K562 (cell line): ENCODE results near the gene PITPNM1. TPM values are rescaled to one million over a fixed set of nuclear protein-coding genes. Genes with fewer than 3 reads are reported as not detected.

Experiments used
- ATAC-seq: fragments of 200-7000 bp; cut with Tn5 transposase; 3 replicates; pipeline ENCODE4 v1.9.1; 2020; ENCODE audit warnings: moderate library complexity
- BruUV-seq: library from RNA; stranded (reverse); fragments of 400-500 nt; replicated peaks from 2 replicates; lab custom pipeline; 2021; lab: Mats Ljungman, UMichigan
- CTCF ChIA-PET: fragments of 300-600 bp; formaldehyde crosslinking; extraction: SDS; loops from one replicate; lab custom pipeline; 2021; ENCODE audit warnings: low intra/inter-chr PET ratio; lab: Yijun Ruan, JAX
- POLR2A ChIA-PET: fragments of 300-600, 350-650 bp; sonication (Branson Sonifier 250); formaldehyde crosslinking; extraction: SDS; loops from one replicate; lab custom pipeline; 2021; ENCODE audit warnings: antibody characterized with exemption, inconsistent platforms; lab: Yijun Ruan, JAX
- DNase-seq, 4 experiments: peaks; one replicate each; pipeline versions ENCODE4 v3.0.0 to v3.0.0-alpha.2; 2011 to 2018; ENCODE audit warnings: low spot score in 3 of 4, mixed read lengths in 3 of 4; ENCODE audit errors: extremely low read depth in 1 of 4
- FAIRE-seq: peaks from 2 replicates; lab custom pipeline; 2011; peaks lifted over from hg19 to GRCh38; lab: Jason Lieb, UNC
- H2AFZ ChIP-seq: 2 replicates; pipeline ENCODE4 v1.6.0; 2011; ENCODE audit warnings: low read depth, low read length, control low read depth, inconsistent platforms
- H3K27ac ChIP-seq: fragments of 200-600 bp; 3 replicates; pipeline ENCODE4 v1.8.0; 2011; ENCODE audit warnings: low read depth, mild to moderate bottlenecking, control low read depth, inconsistent platforms, low read length, moderate library complexity, mixed read lengths; ENCODE audit errors: extremely low read depth
- H3K27me3 ChIP-seq, 2 experiments: fragments of 300-600 bp in 1 of 2; 2 replicates in 1 of 2; 3 replicates in 1 of 2; pipeline versions ENCODE4 v1.6.0 to v1.8.0; 2011; ENCODE audit warnings: inconsistent platforms in 2 of 2, low read length in 2 of 2, mild to moderate bottlenecking in 1 of 2, mixed read lengths in 1 of 2, moderate library complexity in 1 of 2; ENCODE audit not compliant: control insufficient read depth in 2 of 2, insufficient read depth in 2 of 2
- H3K36me3 ChIP-seq: fragments of 300-600 bp; 3 replicates; pipeline ENCODE4 v1.8.0; 2011; ENCODE audit warnings: mild to moderate bottlenecking, low read length, inconsistent platforms; ENCODE audit not compliant: control insufficient read depth, insufficient read depth
- H3K4me1 ChIP-seq, 2 experiments: fragments of 200-600 bp in 1 of 2; replicated peaks in 1 of 2; 2 replicates in 1 of 2; 3 replicates in 1 of 2; pipeline versions ENCODE4 v1.5.1 to v1.8.0; 2011; ENCODE audit warnings: inconsistent platforms in 2 of 2, low read length in 2 of 2, mild to moderate bottlenecking in 1 of 2, mixed read lengths in 1 of 2, moderate library complexity in 1 of 2; ENCODE audit not compliant: control insufficient read depth in 2 of 2, insufficient read depth in 2 of 2
- H3K4me2 ChIP-seq: 2 replicates; pipeline ENCODE4 v1.6.1; 2011; ENCODE audit warnings: low read length, control low read depth, inconsistent platforms, mixed read lengths; ENCODE audit not compliant: insufficient read depth
- H3K4me3 ChIP-seq: fragments of 200-600 bp; sonication (generic), shearing (Covaris generic); 2 replicates; pipeline ENCODE4 v1.5.1; 2016; ENCODE audit warnings: control low read depth, inconsistent platforms
- H3K79me2 ChIP-seq: fragments of 200-600 bp; 3 replicates; pipeline ENCODE4 v1.8.0; 2011; ENCODE audit warnings: low read length, inconsistent platforms; ENCODE audit not compliant: control insufficient read depth, insufficient read depth
- H3K9ac ChIP-seq, 2 experiments: 2 replicates each; pipeline versions ENCODE4 v1.6.0 to v1.6.1; 2011; ENCODE audit warnings: low read depth in 2 of 2, low read length in 2 of 2, control low read depth in 1 of 2, inconsistent platforms in 1 of 2, mild to moderate bottlenecking in 1 of 2, mixed read lengths in 1 of 2; ENCODE audit not compliant: insufficient read depth in 1 of 2
- H3K9me1 ChIP-seq: one replicate; pipeline ENCODE4 v1.6.0; 2011; ENCODE audit warnings: inconsistent platforms, mild to moderate bottlenecking, low read length, moderate library complexity; ENCODE audit not compliant: control insufficient read depth, insufficient read depth
- H3K9me3 ChIP-seq: replicated peaks from 2 replicates; pipeline ENCODE4 v1.5.1; 2011; ENCODE audit warnings: low read depth, low read length, inconsistent platforms; ENCODE audit not compliant: control insufficient read depth, insufficient read depth
- H4K20me1 ChIP-seq: replicated peaks from 2 replicates; pipeline ENCODE4 v1.6.1; 2011; ENCODE audit warnings: low read length, inconsistent platforms, mixed read lengths; ENCODE audit not compliant: control insufficient read depth, insufficient read depth
- NFIC ChIP-seq: fragments of 450-650 bp; IDR thresholded peaks from 2 replicates; pipeline ENCODE4 v1.6.1; 2017; ENCODE audit warnings: mild to moderate bottlenecking, inconsistent platforms
- ZFP36 ChIP-seq: fragments of 150-350 bp; IDR thresholded peaks from 2 replicates; pipeline ENCODE4 v1.6.1; 2018; ENCODE audit warnings: low read length, low read depth; ENCODE audit not compliant: partially characterized antibody
- WGBS: fragments of 100-300 bp; shearing (Covaris generic); methylation state at CpG from one replicate; pipeline ENCODE4 v1.1.6; 2016; ENCODE audit warnings: low coverage, mixed read lengths; ENCODE audit not compliant: insufficient coverage; ENCODE audit errors: missing lambda C conversion rate; 5-methylcytosine and 5-hydroxymethylcytosine counted together
- in situ Hi-C: fragments of 300-500 bp; cut with MboI; formaldehyde crosslinking; loops from 4 replicates; pipeline ENCODE4 v1.15.0; 2018; ENCODE audit warnings: inconsistent platforms, mixed read lengths
- intact Hi-C: fragments of 100-400 bp; cut with micrococcal nuclease; formaldehyde crosslinking; loops from 2 replicates; pipeline ENCODE4 v1.14.2; 2022
- polyA plus RNA-seq, 8 experiments: library from polyadenylated mRNA; depleted of rRNA in 4 of 8; stranded (reverse) in 5 of 8; unstranded in 3 of 8; fragments of >200 nt; fragmentation: Nextera tagmentation in 2 of 8; fragmentation: Illumina TruSeq in 1 of 8; extraction: Ambion mirVana in 2 of 8; extraction: Trizol in 1 of 8; gene quantifications; 2 replicates each; pipeline versions ENCODE4 v1.2.1 to v1.2.3, GENCODE V29; 2011 to 2014; ENCODE audit warnings: inconsistent platforms in 1 of 8, missing spikeins in 1 of 8
- total RNA-seq, 7 experiments: library from RNA; depleted of rRNA in 6 of 7; stranded (reverse); fragments of >200 nt in 6 of 7; fragmentation: Illumina TruSeq in 2 of 7; extraction: Trizol in 2 of 7; gene quantifications; 2 replicates each; pipeline versions ENCODE4 v1.2.1 to v1.2.3, GENCODE V29; 2011 to 2021; ENCODE audit warnings: low replicate concordance in 1 of 7
- TF ChIP-seq, protein P1 (sequence below): fragments of 150-350 bp; IDR thresholded peaks from 2 replicates; pipeline ENCODE4 v1.6.1; 2014; ENCODE audit warnings: low read depth, mild to moderate bottlenecking, low read length, borderline replicate concordance
- TF ChIP-seq, protein P2 (sequence below): fragments of 450-650 bp; IDR thresholded peaks from 2 replicates; pipeline ENCODE4 v1.6.1; 2018; ENCODE audit not compliant: partially characterized antibody
- TF ChIP-seq, protein P3 (sequence below): fragments of 450-650 bp; IDR thresholded peaks from 2 replicates; pipeline ENCODE4 v1.6.1; 2016; ENCODE audit warnings: missing biosample characterization, missing genetic modification characterization

Gene PITPNM1
- total and polyA plus RNA-seq, 9 of the 15 experiments (the other 6 are each of a cell fraction or from before 2014, with no cell fraction given), result 0.11 to 53.7 (median 16.0) TPM

DNA sequence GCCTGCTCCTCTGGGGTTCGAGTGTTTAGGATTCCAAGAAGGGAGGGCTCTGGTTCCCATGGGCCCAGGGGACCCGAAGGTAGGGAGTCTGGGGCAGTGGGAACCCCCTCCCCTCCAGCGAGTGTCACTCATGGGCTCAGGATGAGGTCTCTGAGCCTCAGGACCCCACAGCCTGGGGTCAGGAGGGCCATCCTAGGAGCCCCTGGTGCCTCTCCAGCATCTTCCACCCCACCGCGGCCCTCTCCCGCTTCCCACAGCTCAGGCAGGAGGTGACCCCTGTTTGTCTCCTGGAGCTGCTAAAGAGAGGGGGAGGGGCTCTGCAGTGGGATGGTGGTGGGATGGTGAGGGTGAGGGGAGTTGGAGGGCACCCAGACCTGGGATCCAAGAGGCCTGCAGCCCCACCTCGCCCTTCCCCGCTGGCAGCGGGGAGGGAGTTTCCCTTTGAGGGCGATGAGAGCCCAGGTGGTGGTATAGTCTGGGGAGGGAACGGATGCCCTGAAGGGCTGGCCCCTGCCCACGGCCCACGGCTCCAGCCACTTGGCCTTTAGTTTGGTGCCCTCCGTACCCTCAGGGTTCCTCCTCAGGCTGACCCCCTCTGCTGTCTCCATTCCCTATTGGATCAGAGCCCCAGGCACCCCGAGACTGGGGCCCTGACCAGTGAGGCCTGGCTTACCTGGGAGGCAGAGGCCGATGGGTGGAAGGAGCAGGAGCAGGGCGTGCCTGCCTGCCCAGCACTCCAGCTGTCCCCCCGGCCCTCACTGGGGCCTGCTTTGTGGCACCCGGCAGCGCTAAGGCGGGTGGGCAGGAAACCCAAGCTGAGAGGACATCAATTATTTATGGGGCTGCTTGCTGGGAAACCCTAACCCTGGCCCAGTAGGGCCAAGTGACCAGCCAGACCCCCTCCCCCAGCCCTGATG, 51.1 kb downstream of the PITPNM1 start (continued):
- TF ChIP-seq, protein P1, sequence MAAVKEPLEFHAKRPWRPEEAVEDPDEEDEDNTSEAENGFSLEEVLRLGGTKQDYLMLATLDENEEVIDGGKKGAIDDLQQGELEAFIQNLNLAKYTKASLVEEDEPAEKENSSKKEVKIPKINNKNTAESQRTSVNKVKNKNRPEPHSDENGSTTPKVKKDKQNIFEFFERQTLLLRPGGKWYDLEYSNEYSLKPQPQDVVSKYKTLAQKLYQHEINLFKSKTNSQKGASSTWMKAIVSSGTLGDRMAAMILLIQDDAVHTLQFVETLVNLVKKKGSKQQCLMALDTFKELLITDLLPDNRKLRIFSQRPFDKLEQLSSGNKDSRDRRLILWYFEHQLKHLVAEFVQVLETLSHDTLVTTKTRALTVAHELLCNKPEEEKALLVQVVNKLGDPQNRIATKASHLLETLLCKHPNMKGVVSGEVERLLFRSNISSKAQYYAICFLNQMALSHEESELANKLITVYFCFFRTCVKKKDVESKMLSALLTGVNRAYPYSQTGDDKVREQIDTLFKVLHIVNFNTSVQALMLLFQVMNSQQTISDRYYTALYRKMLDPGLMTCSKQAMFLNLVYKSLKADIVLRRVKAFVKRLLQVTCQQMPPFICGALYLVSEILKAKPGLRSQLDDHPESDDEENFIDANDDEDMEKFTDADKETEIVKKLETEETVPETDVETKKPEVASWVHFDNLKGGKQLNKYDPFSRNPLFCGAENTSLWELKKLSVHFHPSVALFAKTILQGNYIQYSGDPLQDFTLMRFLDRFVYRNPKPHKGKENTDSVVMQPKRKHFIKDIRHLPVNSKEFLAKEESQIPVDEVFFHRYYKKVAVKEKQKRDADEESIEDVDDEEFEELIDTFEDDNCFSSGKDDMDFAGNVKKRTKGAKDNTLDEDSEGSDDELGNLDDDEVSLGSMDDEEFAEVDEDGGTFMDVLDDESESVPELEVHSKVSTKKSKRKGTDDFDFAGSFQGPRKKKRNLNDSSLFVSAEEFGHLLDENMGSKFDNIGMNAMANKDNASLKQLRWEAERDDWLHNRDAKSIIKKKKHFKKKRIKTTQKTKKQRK, result no peak
- TF ChIP-seq, all 486 proteins: peak for 0

DNA sequence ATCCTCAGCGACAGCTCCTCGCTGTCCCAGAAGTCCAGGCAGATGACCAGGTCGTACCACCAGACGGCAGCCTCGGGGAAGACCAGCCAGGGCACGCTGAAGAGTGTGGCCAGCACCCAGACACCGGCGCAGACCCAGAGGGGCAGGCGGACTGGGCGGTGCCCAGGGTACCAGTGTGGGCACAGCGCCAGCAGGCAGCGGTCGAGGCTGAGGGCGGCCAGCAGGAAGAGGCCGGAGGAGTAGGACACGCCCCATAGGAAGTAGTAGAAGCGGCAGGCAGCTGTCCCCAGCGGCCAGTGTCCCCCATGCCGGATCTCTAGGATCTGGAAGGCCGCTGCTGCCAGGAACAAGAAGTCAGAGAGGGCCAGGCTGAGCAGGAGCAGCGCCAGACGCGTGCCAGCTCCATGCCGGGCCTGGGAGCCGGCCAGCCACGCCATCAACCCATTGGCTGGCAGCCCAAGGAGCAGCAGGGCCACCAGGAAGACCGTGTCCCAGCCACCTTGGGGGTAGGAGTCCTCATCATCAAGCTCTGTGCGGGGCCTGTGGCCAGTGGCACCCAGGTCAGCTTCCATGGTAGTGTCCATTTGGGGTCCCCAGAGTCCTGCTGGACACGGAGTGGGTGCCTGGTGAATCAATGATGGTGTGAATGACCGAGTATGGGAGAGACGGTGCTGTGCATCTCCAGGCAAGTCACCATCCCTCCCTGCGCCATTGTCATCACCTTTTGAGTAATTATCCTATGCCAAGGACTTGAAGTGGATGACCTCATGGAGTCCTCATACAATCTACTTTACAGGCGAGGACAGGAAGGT, 52.8 kb downstream of the PITPNM1 start, which contains the start of gene GPR152:
Gene GPR152 (minus strand): TSS at position 589 of the 812 bp plus-strand sequence. CDS start 5 bp downstream, at position 584.
- H2AFZ ChIP-seq, result peak within 1 kb of the TSS; percentile 58
- 67% methylated on average over 17 of the region's 33 CpGs for WGBS
- intact Hi-C loops, result no loop called here
- TF ChIP-seq, protein P2, sequence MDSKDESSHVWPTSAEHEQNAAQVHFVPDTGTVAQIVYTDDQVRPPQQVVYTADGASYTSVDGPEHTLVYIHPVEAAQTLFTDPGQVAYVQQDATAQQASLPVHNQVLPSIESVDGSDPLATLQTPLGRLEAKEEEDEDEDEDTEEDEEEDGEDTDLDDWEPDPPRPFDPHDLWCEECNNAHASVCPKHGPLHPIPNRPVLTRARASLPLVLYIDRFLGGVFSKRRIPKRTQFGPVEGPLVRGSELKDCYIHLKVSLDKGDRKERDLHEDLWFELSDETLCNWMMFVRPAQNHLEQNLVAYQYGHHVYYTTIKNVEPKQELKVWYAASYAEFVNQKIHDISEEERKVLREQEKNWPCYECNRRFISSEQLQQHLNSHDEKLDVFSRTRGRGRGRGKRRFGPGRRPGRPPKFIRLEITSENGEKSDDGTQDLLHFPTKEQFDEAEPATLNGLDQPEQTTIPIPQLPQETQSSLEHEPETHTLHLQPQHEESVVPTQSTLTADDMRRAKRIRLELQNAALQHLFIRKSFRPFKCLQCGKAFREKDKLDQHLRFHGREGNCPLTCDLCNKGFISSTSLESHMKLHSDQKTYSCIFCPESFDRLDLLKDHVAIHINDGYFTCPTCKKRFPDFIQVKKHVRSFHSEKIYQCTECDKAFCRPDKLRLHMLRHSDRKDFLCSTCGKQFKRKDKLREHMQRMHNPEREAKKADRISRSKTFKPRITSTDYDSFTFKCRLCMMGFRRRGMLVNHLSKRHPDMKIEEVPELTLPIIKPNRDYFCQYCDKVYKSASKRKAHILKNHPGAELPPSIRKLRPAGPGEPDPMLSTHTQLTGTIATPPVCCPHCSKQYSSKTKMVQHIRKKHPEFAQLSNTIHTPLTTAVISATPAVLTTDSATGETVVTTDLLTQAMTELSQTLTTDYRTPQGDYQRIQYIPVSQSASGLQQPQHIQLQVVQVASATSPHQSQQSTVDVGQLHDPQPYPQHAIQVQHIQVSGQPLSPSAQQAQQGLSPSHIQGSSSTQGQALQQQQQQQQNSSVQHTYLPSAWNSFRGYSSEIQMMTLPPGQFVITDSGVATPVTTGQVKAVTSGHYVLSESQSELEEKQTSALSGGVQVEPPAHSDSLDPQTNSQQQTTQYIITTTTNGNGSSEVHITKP, result peak; percentile 63
- peak; percentile 33 for TF ChIP-seq ZFP36
- TF ChIP-seq, protein P3, sequence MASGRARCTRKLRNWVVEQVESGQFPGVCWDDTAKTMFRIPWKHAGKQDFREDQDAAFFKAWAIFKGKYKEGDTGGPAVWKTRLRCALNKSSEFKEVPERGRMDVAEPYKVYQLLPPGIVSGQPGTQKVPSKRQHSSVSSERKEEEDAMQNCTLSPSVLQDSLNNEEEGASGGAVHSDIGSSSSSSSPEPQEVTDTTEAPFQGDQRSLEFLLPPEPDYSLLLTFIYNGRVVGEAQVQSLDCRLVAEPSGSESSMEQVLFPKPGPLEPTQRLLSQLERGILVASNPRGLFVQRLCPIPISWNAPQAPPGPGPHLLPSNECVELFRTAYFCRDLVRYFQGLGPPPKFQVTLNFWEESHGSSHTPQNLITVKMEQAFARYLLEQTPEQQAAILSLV (tag), result no peak
- TF ChIP-seq NFIC, result peak; percentile 57

More for the DNA sequence above, 52.8 kb downstream of the PITPNM1 start, which contains the start of gene GPR152:
- peak; percentile 25; the same call in 1 of the 3 replicates for ATAC-seq
- BruUV-seq, result no TSS peak
- H3K9me1 ChIP-seq, result no peaks in the 10 kb centered on the region
- ChIA-PET POLR2A (interaction anchor here (0.6 to 1.5 kb wide), 3 partner anchors 11 to 12 kb away, joined by 3 to 6 read pairs (median 4); no protein-coding TSS in a partner anchor), CTCF (no interaction called here)
- H3K9ac ChIP-seq, result peak within 1 kb of the TSS in 1 of 2 experiments; percentile 73; a peak in 2 of 4 replicates
- H4K20me1 ChIP-seq, result no peaks in the 10 kb centered on the region
- H3K27me3 ChIP-seq, result no peaks in the 10 kb centered on the region
- no peaks in the 10 kb centered on the region for H3K9me3 ChIP-seq
- H3K4me2 ChIP-seq, result no peak within 1 kb of the TSS
- in situ Hi-C loops, result no loop called here
- H3K79me2 ChIP-seq, result no peaks in the 10 kb centered on the region
- DNase-seq, result no peak
- no peak within 1 kb of the TSS for H3K4me3 ChIP-seq
- H3K4me1 ChIP-seq, result peaks cover 0 to 40% of the 10 kb centered on the region in 2 experiments; a peak in 2 of 5 replicates
- FAIRE-seq, result no peak
- H3K27ac ChIP-seq, result no peak within 1 kb of the TSS
- H3K36me3 ChIP-seq, result no peaks in the 10 kb centered on the region
